HepG2 (cell line): ENCODE measurements around the gene FAM229A. TPM values are rescaled to one million over a fixed set of nuclear protein-coding genes. Genes with fewer than 3 reads are reported as not detected.

Experiments
- FOXC1 ChIP-seq: sonication (generic); formaldehyde crosslinking; IDR thresholded peaks from 2 replicates; pipeline ENCODE4 v1.8.0; 2022; ENCODE audit warnings: mild to moderate bottlenecking, missing genetic modification reagents, borderline replicate concordance
- GMEB2 ChIP-seq: IDR thresholded peaks from 2 replicates; pipeline ENCODE4 v1.6.1; 2016; ENCODE audit warnings: missing biosample characterization, missing genetic modification reagents, low read depth
- KLF13 ChIP-seq: sonication (generic); formaldehyde crosslinking; IDR thresholded peaks from 2 replicates; pipeline ENCODE4 v1.4.0; 2020; ENCODE audit warnings: mild to moderate bottlenecking, missing genetic modification reagents
- POGZ ChIP-seq: sonication (generic); formaldehyde crosslinking; IDR thresholded peaks from 2 replicates; pipeline ENCODE4 v1.4.0; 2020; ENCODE audit warnings: mild to moderate bottlenecking, missing genetic modification reagents
- REL ChIP-seq: sonication (generic); formaldehyde crosslinking; conservative IDR thresholded peaks from 2 replicates; pipeline ENCODE4 v1.8.0; 2022; ENCODE audit warnings: mild to moderate bottlenecking, missing genetic modification reagents, moderate library complexity
- RFX3 ChIP-seq: IDR thresholded peaks from 2 replicates; pipeline ENCODE4 v1.6.1; 2016; ENCODE audit warnings: missing biosample characterization, missing genetic modification reagents
- TOPORS ChIP-seq: sonication (generic); formaldehyde crosslinking; IDR thresholded peaks from 2 replicates; pipeline ENCODE4 v1.8.0; 2023; ENCODE audit warnings: mild to moderate bottlenecking, missing genetic modification reagents
- YY1 ChIP-seq: IDR thresholded peaks from 2 replicates; pipeline ENCODE4 v1.6.1; 2011; ENCODE audit warnings: low read length, low read depth, moderate library complexity, mild to moderate bottlenecking; ENCODE audit not compliant: insufficient read depth, insufficient replicate concordance
- ZC3H4 ChIP-seq: sonication (generic); formaldehyde crosslinking; IDR thresholded peaks from 2 replicates; pipeline ENCODE4 v1.4.0; 2020; ENCODE audit warnings: missing genetic modification reagents, borderline replicate concordance
- ZFP37 ChIP-seq: sonication (generic); formaldehyde crosslinking; IDR thresholded peaks from 2 replicates; pipeline ENCODE4 v1.4.0; 2020; ENCODE audit warnings: missing genetic modification reagents, borderline replicate concordance
- ZNF343 ChIP-seq: sonication (generic); formaldehyde crosslinking; IDR thresholded peaks from 2 replicates; pipeline ENCODE4 v1.4.0; 2020; ENCODE audit warnings: mild to moderate bottlenecking, missing genetic modification reagents
- ZNF407 ChIP-seq: sonication (generic); formaldehyde crosslinking; IDR thresholded peaks from one replicate; pipeline ENCODE4 v1.5.1; 2020; ENCODE audit warnings: mild to moderate bottlenecking, missing genetic modification reagents; ENCODE audit errors: not compliant biosample characterization
- ZNF605 ChIP-seq: sonication (generic); formaldehyde crosslinking; IDR thresholded peaks from 2 replicates; pipeline ENCODE4 v1.8.0; 2022; ENCODE audit warnings: mild to moderate bottlenecking, missing genetic modification reagents
- ZNF768 ChIP-seq: sonication (generic); formaldehyde crosslinking; IDR thresholded peaks from 2 replicates; pipeline ENCODE4 v1.4.0; 2020; ENCODE audit warnings: missing genetic modification reagents
- ZSCAN31 ChIP-seq: sonication (generic); formaldehyde crosslinking; IDR thresholded peaks from 2 replicates; pipeline ENCODE4 v1.5.0; 2020; ENCODE audit warnings: low read depth, mild to moderate bottlenecking, missing genetic modification reagents
- polyA plus RNA-seq, 8 experiments: library from polyadenylated mRNA; depleted of rRNA in 3 of 8; stranded (reverse) in 7 of 8; unstranded in 1 of 8; fragments of >200 nt; fragmentation: Illumina TruSeq in 4 of 8; extraction: Trizol in 4 of 8; gene quantifications; 2 replicates each; pipeline versions ENCODE4 v1.2.1 to v1.2.3, GENCODE V29; 2011 to 2016; ENCODE audit warnings: low read depth in 4 of 8, missing spikeins in 1 of 8, mixed read lengths in 1 of 8; ENCODE audit not compliant: insufficient read depth in 1 of 8
- total RNA-seq, 5 experiments: library from RNA; depleted of rRNA; stranded (reverse); fragments of >200 nt; fragmentation: Illumina TruSeq; extraction: Trizol; gene quantifications; 2 replicates each; pipeline ENCODE4 v1.2.3, GENCODE V29; 2016; ENCODE audit warnings: low read depth in 1 of 5
- TF ChIP-seq, protein P1 (sequence below): sonication (generic); formaldehyde crosslinking; IDR thresholded peaks from 2 replicates; pipeline ENCODE4 v1.8.1; 2023; ENCODE audit warnings: mild to moderate bottlenecking, missing genetic modification reagents, borderline replicate concordance
- TF ChIP-seq, protein P2 (sequence below): sonication (generic); formaldehyde crosslinking; IDR thresholded peaks from 2 replicates; pipeline ENCODE4 v1.5.0; 2020; ENCODE audit warnings: mild to moderate bottlenecking, missing genetic modification reagents, moderate library complexity

The FAM229A gene
- total and polyA plus RNA-seq, 2 of the 13 experiments (the other 11 are each of a cell fraction or from before 2014, with no cell fraction given) = 3.2 to 17.6 TPM

GRCh38 chr1:32351399-32352238 is 10.7 kb downstream of the FAM229A start (continued):
- TF ChIP-seq YY1 (peak; percentile 32), REL (CRISPR knock-in tag) (peak; percentile 27; the same call in 1 of the 2 replicates), TOPORS (CRISPR knock-in tag) (peak; percentile 86), ZC3H4 (CRISPR knock-in tag) (no peak), RFX3 (CRISPR knock-in tag) (no peak), ZNF605 (no peak), ZSCAN31 (CRISPR knock-in tag) (no peak), KLF13 (CRISPR knock-in tag) (no peak), GMEB2 (0 out of 2 replicates have a peak, but pooled peaks have one; percentile 60), ZNF343 (CRISPR knock-in tag) (no peak), ZFP37 (no peak), ZNF768 (CRISPR knock-in tag) (0 out of 2 replicates have a peak, but pooled peaks have one; percentile 20), ZNF407 (no peak), POGZ (CRISPR knock-in tag) (0 out of 2 replicates have a peak, but pooled peaks have one; percentile 0), FOXC1 (CRISPR knock-in tag) (0 out of 2 replicates have a peak, but pooled peaks have one; percentile 29)
- TF ChIP-seq, protein P1, sequence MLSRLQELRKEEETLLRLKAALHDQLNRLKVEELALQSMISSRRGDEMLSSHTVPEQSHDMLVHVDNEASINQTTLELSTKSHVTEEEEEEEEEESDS (CRISPR knock-in tag) = no peak
- TF ChIP-seq, protein P2, sequence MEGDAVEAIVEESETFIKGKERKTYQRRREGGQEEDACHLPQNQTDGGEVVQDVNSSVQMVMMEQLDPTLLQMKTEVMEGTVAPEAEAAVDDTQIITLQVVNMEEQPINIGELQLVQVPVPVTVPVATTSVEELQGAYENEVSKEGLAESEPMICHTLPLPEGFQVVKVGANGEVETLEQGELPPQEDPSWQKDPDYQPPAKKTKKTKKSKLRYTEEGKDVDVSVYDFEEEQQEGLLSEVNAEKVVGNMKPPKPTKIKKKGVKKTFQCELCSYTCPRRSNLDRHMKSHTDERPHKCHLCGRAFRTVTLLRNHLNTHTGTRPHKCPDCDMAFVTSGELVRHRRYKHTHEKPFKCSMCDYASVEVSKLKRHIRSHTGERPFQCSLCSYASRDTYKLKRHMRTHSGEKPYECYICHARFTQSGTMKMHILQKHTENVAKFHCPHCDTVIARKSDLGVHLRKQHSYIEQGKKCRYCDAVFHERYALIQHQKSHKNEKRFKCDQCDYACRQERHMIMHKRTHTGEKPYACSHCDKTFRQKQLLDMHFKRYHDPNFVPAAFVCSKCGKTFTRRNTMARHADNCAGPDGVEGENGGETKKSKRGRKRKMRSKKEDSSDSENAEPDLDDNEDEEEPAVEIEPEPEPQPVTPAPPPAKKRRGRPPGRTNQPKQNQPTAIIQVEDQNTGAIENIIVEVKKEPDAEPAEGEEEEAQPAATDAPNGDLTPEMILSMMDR (CRISPR knock-in tag) = peak; percentile 39
